ENCODE results near the gene SORCS2. TPM values are rescaled to one million over a fixed set of nuclear protein-coding genes. Genes with fewer than 3 reads are reported as not detected.

Gene SORCS2
- total and polyA plus RNA-seq, 2 of the 4 experiments (the other 2 are of a cell fraction), result 0.36 to 0.62 TPM

- in situ Hi-C loops (cut with MboI; ENCODE audit: low sequenced_read_pairs), result no loop called here
- H3K4me3 ChIP-seq (ENCODE audit: insufficient read depth, low read depth, low read length), result no peak overlapping the region
- H4K5ac ChIP-seq (ENCODE audit: low read depth, low read length), result no peak overlapping the region
- no peak overlapping the region for H3K9ac ChIP-seq (ENCODE audit: low read depth, low read length)
- no peaks in the 10 kb centered on the region for H3K36me3 ChIP-seq (ENCODE audit: control insufficient read depth, insufficient read depth, low read length)
- ChIA-PET POLR2A (ENCODE audit: unreplicated experiment) (no interaction called here), CTCF (no interaction called here)
- H4K8ac ChIP-seq (ENCODE audit: low read depth in 2 of 2, low read length in 2 of 2), result no peak overlapping the region
- intact Hi-C loops (cut with micrococcal nuclease), result no loop called here
- ATAC-seq (ENCODE audit: low read depth) (no peak), DNase-seq (no peak)
- no peak for TF ChIP-seq MXI1 (IDR thresholded peaks at IDR 0.05; ENCODE audit: borderline replicate concordance, low read depth, low read length)
- TF ChIP-seq MAFK (IDR thresholded peaks at IDR 0.05; ENCODE audit: low read depth, low read length), result no peak
- no peak for TF ChIP-seq ELK1 (IDR thresholded peaks at IDR 0.05; ENCODE audit: borderline replicate concordance, low read depth, low read length)
- no peak overlapping the region for H3K14ac ChIP-seq (replicated peaks; ENCODE audit: low read depth, low read length)
- WGBS, 2 experiments (ENCODE audit: extremely low coverage in 2 of 2, insufficient read length in 1 of 2), result 43% methylated on average over 4 of the region's 17 CpGs; no CpG with 5 or more reads in 1 of the 2 experiments
- BruUV-seq (replicated peaks), result no TSS peak
- H2BK15ac ChIP-seq (ENCODE audit: low read depth, low read length), result no peak overlapping the region
- H2AK9ac ChIP-seq (replicated peaks; ENCODE audit: low read depth, low read length, poor library complexity), result no peak overlapping the region
- H3K4me2 ChIP-seq (ENCODE audit: low read depth, low read length), result no peak overlapping the region
- H3K9me3 ChIP-seq (ENCODE audit: control insufficient read depth, insufficient read depth, low read length), result no peaks in the 10 kb centered on the region
- H3K4me1 ChIP-seq (ENCODE audit: control insufficient read depth, insufficient read depth, low read length), result no peaks in the 10 kb centered on the region
- no peak overlapping the region for H2AK5ac ChIP-seq (ENCODE audit: low read depth, low read length)
- no peak overlapping the region for H2BK5ac ChIP-seq (ENCODE audit: low read depth, low read length, poor library complexity, severe bottlenecking)
- no peak overlapping the region for H2AFZ ChIP-seq (replicated peaks; ENCODE audit: low read length, poor library complexity)
- no peak overlapping the region for H4K91ac ChIP-seq (ENCODE audit: insufficient read depth, low read depth, low read length)
- no peaks in the 10 kb centered on the region for H3K9me1 ChIP-seq (ENCODE audit: insufficient read depth, low read length)
- H3K23ac ChIP-seq (ENCODE audit: low read depth, low read length), result no peak overlapping the region
- no peaks in the 10 kb centered on the region for H3K79me1 ChIP-seq (ENCODE audit: low read depth in 1 of 2, low read length in 2 of 2)
- no peak overlapping the region for H3K27ac ChIP-seq (ENCODE audit: insufficient read depth, low read length)
- dilution Hi-C loops (cut with HindIII; ENCODE audit: low sequenced_read_pairs, unreplicated experiment), result no loop called here
- H3K56ac ChIP-seq (ENCODE audit: extremely low read depth, insufficient read depth, low read length), result no peak overlapping the region
- H2BK120ac ChIP-seq (ENCODE audit: low read depth, low read length), result no peak overlapping the region
- H2BK20ac ChIP-seq (ENCODE audit: low read depth, low read length), result no peak overlapping the region
- peaks cover 36% of the 10 kb centered on the region for H3K27me3 ChIP-seq (ENCODE audit: control insufficient read depth, insufficient read depth, low read length)
- H3K4ac ChIP-seq (ENCODE audit: low read depth, low read length), result no peak overlapping the region
- H3K18ac ChIP-seq (ENCODE audit: low read depth, low read length), result no peak overlapping the region
- H4K20me1 ChIP-seq (ENCODE audit: insufficient read depth, low read length), result no peaks in the 10 kb centered on the region
Observed at GRCh38 chr4:7708238-7708637, 515.9 kb downstream of the SORCS2 start.
